ENCODE results near the gene PRIM2.
"Not testable (repeated sequence)": the region's sequence is repeated elsewhere in the genome, so short reads cannot be mapped to it uniquely, and the experiment has no call there.

GRCh38 chr6:57389038-57389592, 71.7 kb downstream of the PRIM2 start:
- TF ChIP-seq EZH2 (IDR thresholded peaks at IDR 0.05; ENCODE audit: low read depth, low read length, severe bottlenecking); SIN3A (conservative IDR thresholded peaks at IDR 0.05 in 1 of 2, IDR thresholded peaks at IDR 0.05 in 1 of 2; ENCODE audit: low read depth in 1 of 2, low read length in 2 of 2); EP300 (IDR thresholded peaks at IDR 0.05; ENCODE audit: borderline replicate concordance in 1 of 2, low read depth in 2 of 2, low read length in 2 of 2); CTCF (IDR thresholded peaks at IDR 0.05; ENCODE audit: control extremely low read depth in 1 of 3, insufficient read depth in 1 of 3, low read depth in 1 of 3, low read length in 3 of 3); BACH1 (IDR thresholded peaks at IDR 0.05; ENCODE audit: low read length); RXRA (IDR thresholded peaks at IDR 0.05; ENCODE audit: insufficient read depth, low read depth, low read length); ATF3 (IDR thresholded peaks at IDR 0.05; ENCODE audit: insufficient read depth, low read depth, low read length); NANOG (IDR thresholded peaks at IDR 0.05; ENCODE audit: insufficient read depth, low read depth, low read length, poor library complexity, severe bottlenecking): not testable (repeated sequence)
- TF ChIP-seq, protein P1, sequence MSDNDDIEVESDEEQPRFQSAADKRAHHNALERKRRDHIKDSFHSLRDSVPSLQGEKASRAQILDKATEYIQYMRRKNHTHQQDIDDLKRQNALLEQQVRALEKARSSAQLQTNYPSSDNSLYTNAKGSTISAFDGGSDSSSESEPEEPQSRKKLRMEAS (IDR thresholded peaks at IDR 0.05), result not testable (repeated sequence)

Measured in H1 (cell line).